Thoracic aorta (tissue), 2 donors: ENCODE data around the gene CHPF2. TPM values are rescaled to one million over a fixed set of nuclear protein-coding genes. Genes with fewer than 3 reads are reported as not detected.
A peak's percentile ranks its signal among the peaks of the same experiment; 100 is the strongest.

Experiments
- ATAC-seq: fragments of 150-250 bp; one replicate; pipeline ENCODE4 v1.8.0; 2017; ENCODE audit warnings: low read depth; ENCODE audit not compliant: insufficient number of reproducible peaks, low FRiP score
- DNase-seq: peaks from one replicate; pipeline ENCODE4 v3.0.0-alpha.2; 2020; ENCODE audit warnings: low spot score
- H3K27ac ChIP-seq, 2 donors: fragments of 200-600 bp; sonication (generic); 1 replicate in 1 of 2; 2 replicates in 1 of 2; pipeline ENCODE4 v1.5.1; 2016; ENCODE audit warnings: mild to moderate bottlenecking in 2 of 2, moderate library complexity in 2 of 2
- H3K27me3 ChIP-seq: fragments of 200-600 bp; sonication (generic); replicated peaks from 2 replicates; pipeline ENCODE4 v1.6.0; 2016; ENCODE audit warnings: mild to moderate bottlenecking; ENCODE audit not compliant: insufficient read depth
- H3K36me3 ChIP-seq: fragments of 200-600 bp; sonication (generic); one replicate; pipeline ENCODE4 v1.5.1; 2016
- H3K4me1 ChIP-seq, 2 donors: fragments of 200-600 bp; sonication (generic); 1 replicate in 1 of 2; 2 replicates in 1 of 2; pipeline versions ENCODE4 v1.5.1 to v1.6.0; 2016; ENCODE audit warnings: low read depth in 2 of 2, mild to moderate bottlenecking in 1 of 2; ENCODE audit not compliant: control insufficient read depth in 1 of 2
- H3K4me3 ChIP-seq: fragments of 200-600 bp; sonication (generic); 2 replicates; pipeline ENCODE4 v1.5.1; 2016; ENCODE audit warnings: mild to moderate bottlenecking
- H3K9me3 ChIP-seq: fragments of 200-600 bp; sonication (generic); 2 replicates; pipeline ENCODE4 v1.5.1; 2016
- CTCF ChIP-seq: fragments of 200-600 bp; sonication (generic); IDR thresholded peaks from one replicate; pipeline ENCODE4 v1.5.1; 2019; ENCODE audit warnings: antibody characterized with exemption
- total RNA-seq, 2 donors: library from RNA; depleted of rRNA; stranded (reverse); fragments of >200 nt; gene quantifications; one replicate each; pipeline versions ENCODE4 v1.1.0 to v1.2.3, GENCODE V29; 2016

Gene CHPF2
- total RNA-seq, 2 donors from 2014 or later: 78.9 to 85.3 TPM

GRCh38 chr7:151215396-151215795 lies 16.9 kb upstream of the CHPF2 start:
- Histone ChIP-seq H3K4me3 (no peak overlapping the region), H3K27ac (no peak overlapping the region), H3K27me3 (no peaks in the 10 kb centered on the region), H3K9me3 (no peaks in the 10 kb centered on the region), H3K36me3 (peaks cover 61% of the 10 kb centered on the region), H3K4me1 (no peaks in the 10 kb centered on the region)
- no peak for ATAC-seq
- TF ChIP-seq CTCF: no peak
- no peak for DNase-seq

GRCh38 chr7:151218170-151218569 lies 14.1 kb upstream of the CHPF2 start:
- Histone ChIP-seq H3K27ac (no peak overlapping the region), H3K36me3 (peaks cover 81% of the 10 kb centered on the region), H3K4me3 (no peak overlapping the region), H3K9me3 (no peaks in the 10 kb centered on the region), H3K27me3 (no peaks in the 10 kb centered on the region), H3K4me1 (no peaks in the 10 kb centered on the region)
- DNase-seq (no peak), ATAC-seq (no peak)
- TF ChIP-seq CTCF: no peak

GRCh38 chr7:151223728-151224127 lies 8.6 kb upstream of the CHPF2 start:
- H3K27me3 ChIP-seq: no peaks in the 10 kb centered on the region
- peaks cover 17 to 22% of the 10 kb centered on the region in 2 donors for H3K4me1 ChIP-seq
- no peak for TF ChIP-seq CTCF
- H3K9me3 ChIP-seq: no peaks in the 10 kb centered on the region
- H3K27ac ChIP-seq: no peak overlapping the region
- ATAC-seq (no peak), DNase-seq (no peak)
- H3K4me3 ChIP-seq: no peak overlapping the region
- peaks cover 52% of the 10 kb centered on the region for H3K36me3 ChIP-seq

- Histone ChIP-seq H3K27ac (no peak overlapping the region), H3K36me3 (peaks cover 34% of the 10 kb centered on the region), H3K4me3 (peak overlapping the region; percentile 90), H3K4me1 (peaks cover 17 to 22% of the 10 kb centered on the region in 2 donors), H3K9me3 (no peaks in the 10 kb centered on the region), H3K27me3 (no peaks in the 10 kb centered on the region)
- ATAC-seq (no peak), DNase-seq (no peak)
- TF ChIP-seq CTCF: no peak
Observed at GRCh38 chr7:151225948-151226510, 6.3 kb upstream of the CHPF2 start.

- H3K27me3 ChIP-seq: no peaks in the 10 kb centered on the region
- peaks cover 17 to 24% of the 10 kb centered on the region in 2 donors for H3K4me1 ChIP-seq
- no peak for TF ChIP-seq CTCF
- peak overlapping the region; percentile 59 to 71 for H3K27ac ChIP-seq
- peaks cover 32% of the 10 kb centered on the region for H3K36me3 ChIP-seq
- DNase-seq: no peak
- ATAC-seq: peak; percentile 3
- H3K4me3 ChIP-seq: peak overlapping the region; percentile 90
- no peaks in the 10 kb centered on the region for H3K9me3 ChIP-seq
Observed at GRCh38 chr7:151226560-151226874, 5.8 kb upstream of the CHPF2 start.
